Measurements from ENCODE around the gene TBC1D14. TPM values are rescaled to one million over a fixed set of nuclear protein-coding genes. Genes with fewer than 3 reads are reported as not detected.

TBC1D14 gene
- total RNA-seq, 1 donor = 39.4 TPM

GRCh38 chr4:7068279-7068842, 158.7 kb downstream of the TBC1D14 start:
- Histone ChIP-seq H3K79me2 (ENCODE audit: insufficient read depth, low read length) (peaks cover 43% of the 10 kb centered on the region), H3K27ac (ENCODE audit: low read depth, low read length) (peak overlapping the region; percentile 37), H3K36me3 (ENCODE audit: insufficient read depth, low read length) (peaks cover 15% of the 10 kb centered on the region), H3K4me1 (ENCODE audit: insufficient read depth, low read length) (peaks cover 8% of the 10 kb centered on the region), H3K4me3 (ENCODE audit: insufficient read depth, low read length) (peak overlapping the region; percentile 91), H2AFZ (ENCODE audit: low read length) (peak overlapping the region; percentile 88), H4K20me1 (ENCODE audit: insufficient read depth, low read length) (peaks cover 27% of the 10 kb centered on the region), H3K4me2 (ENCODE audit: insufficient read depth, low read length) (peak overlapping the region; percentile 89), H3K9me3 (ENCODE audit: low read depth, low read length) (no peaks in the 10 kb centered on the region), H3K27me3 (ENCODE audit: insufficient read depth, low read length) (peaks cover 4% of the 10 kb centered on the region)
- DNase-seq (ENCODE audit: insufficient read length, low spot score, missing footprints) = no peak
- TF ChIP-seq, protein P1, sequence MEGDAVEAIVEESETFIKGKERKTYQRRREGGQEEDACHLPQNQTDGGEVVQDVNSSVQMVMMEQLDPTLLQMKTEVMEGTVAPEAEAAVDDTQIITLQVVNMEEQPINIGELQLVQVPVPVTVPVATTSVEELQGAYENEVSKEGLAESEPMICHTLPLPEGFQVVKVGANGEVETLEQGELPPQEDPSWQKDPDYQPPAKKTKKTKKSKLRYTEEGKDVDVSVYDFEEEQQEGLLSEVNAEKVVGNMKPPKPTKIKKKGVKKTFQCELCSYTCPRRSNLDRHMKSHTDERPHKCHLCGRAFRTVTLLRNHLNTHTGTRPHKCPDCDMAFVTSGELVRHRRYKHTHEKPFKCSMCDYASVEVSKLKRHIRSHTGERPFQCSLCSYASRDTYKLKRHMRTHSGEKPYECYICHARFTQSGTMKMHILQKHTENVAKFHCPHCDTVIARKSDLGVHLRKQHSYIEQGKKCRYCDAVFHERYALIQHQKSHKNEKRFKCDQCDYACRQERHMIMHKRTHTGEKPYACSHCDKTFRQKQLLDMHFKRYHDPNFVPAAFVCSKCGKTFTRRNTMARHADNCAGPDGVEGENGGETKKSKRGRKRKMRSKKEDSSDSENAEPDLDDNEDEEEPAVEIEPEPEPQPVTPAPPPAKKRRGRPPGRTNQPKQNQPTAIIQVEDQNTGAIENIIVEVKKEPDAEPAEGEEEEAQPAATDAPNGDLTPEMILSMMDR (IDR thresholded peaks at IDR 0.05; ENCODE audit: extremely low read depth, low read depth, low read length) = no peak

DNA sequence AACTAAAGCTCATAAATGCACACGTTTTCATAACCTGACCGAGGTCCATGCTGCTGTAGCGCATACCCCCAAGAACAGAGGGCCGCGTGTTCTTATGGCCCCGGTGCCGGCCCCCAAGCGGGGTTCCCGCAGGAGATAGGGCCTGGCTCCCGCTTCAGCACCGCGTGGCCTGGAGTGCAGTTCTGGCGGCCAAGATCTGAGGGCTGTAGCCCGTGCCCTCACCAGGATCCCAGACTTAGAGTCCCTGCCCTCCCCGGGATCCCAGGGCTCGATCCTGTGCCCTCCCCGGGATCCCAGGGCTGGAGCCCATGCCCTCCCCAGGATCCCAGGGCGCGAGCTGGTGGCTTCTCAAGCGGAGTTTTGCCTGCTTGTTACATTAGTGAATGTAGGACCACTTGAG, 159.3 kb downstream of the TBC1D14 start:
- TF ChIP-seq, protein P1 (IDR thresholded peaks at IDR 0.05; ENCODE audit: extremely low read depth, low read depth, low read length) = no peak
- H3K4me1 ChIP-seq (ENCODE audit: insufficient read depth, low read length) = peaks cover 8% of the 10 kb centered on the region
- peak overlapping the region; percentile 89 for H3K4me2 ChIP-seq (ENCODE audit: insufficient read depth, low read length)
- H3K79me2 ChIP-seq (ENCODE audit: insufficient read depth, low read length) = peaks cover 38% of the 10 kb centered on the region
- no peaks in the 10 kb centered on the region for H3K9me3 ChIP-seq (ENCODE audit: low read depth, low read length)
- H3K27me3 ChIP-seq (ENCODE audit: insufficient read depth, low read length) = peaks cover 4% of the 10 kb centered on the region
- peak; percentile 69 for DNase-seq (ENCODE audit: insufficient read length, low spot score, missing footprints)
- H2AFZ ChIP-seq (ENCODE audit: low read length) = peak overlapping the region; percentile 88
- peak overlapping the region; percentile 91 for H3K4me3 ChIP-seq (ENCODE audit: insufficient read depth, low read length)
- H3K27ac ChIP-seq (ENCODE audit: low read depth, low read length) = no peak overlapping the region
- H3K36me3 ChIP-seq (ENCODE audit: insufficient read depth, low read length) = peaks cover 9% of the 10 kb centered on the region
- H4K20me1 ChIP-seq (ENCODE audit: insufficient read depth, low read length) = peaks cover 26% of the 10 kb centered on the region

- H3K27ac ChIP-seq (ENCODE audit: low read depth, low read length) = no peak overlapping the region
- H3K79me2 ChIP-seq (ENCODE audit: insufficient read depth, low read length) = peaks cover 20% of the 10 kb centered on the region
- TF ChIP-seq, protein P1 (IDR thresholded peaks at IDR 0.05; ENCODE audit: extremely low read depth, low read depth, low read length) = peak; percentile 98
- no peak overlapping the region for H3K4me2 ChIP-seq (ENCODE audit: insufficient read depth, low read length)
- H3K36me3 ChIP-seq (ENCODE audit: insufficient read depth, low read length) = no peaks in the 10 kb centered on the region
- no peak overlapping the region for H3K4me3 ChIP-seq (ENCODE audit: insufficient read depth, low read length)
- H3K9me3 ChIP-seq (ENCODE audit: low read depth, low read length) = no peaks in the 10 kb centered on the region
- peaks cover 4% of the 10 kb centered on the region for H3K27me3 ChIP-seq (ENCODE audit: insufficient read depth, low read length)
- H2AFZ ChIP-seq (ENCODE audit: low read length) = no peak overlapping the region
- H4K20me1 ChIP-seq (ENCODE audit: insufficient read depth, low read length) = peaks cover 15% of the 10 kb centered on the region
- DNase-seq (ENCODE audit: insufficient read length, low spot score, missing footprints) = peak; percentile 94
- H3K4me1 ChIP-seq (ENCODE audit: insufficient read depth, low read length) = peaks cover 8% of the 10 kb centered on the region
Measured at GRCh38 chr4:7070729-7071511, 161.3 kb downstream of the TBC1D14 start.

- Histone ChIP-seq H4K20me1 (ENCODE audit: insufficient read depth, low read length) (peaks cover 5% of the 10 kb centered on the region), H3K36me3 (ENCODE audit: insufficient read depth, low read length) (no peaks in the 10 kb centered on the region), H3K9me3 (ENCODE audit: low read depth, low read length) (no peaks in the 10 kb centered on the region), H3K27me3 (ENCODE audit: insufficient read depth, low read length) (peaks cover 4% of the 10 kb centered on the region), H3K4me2 (ENCODE audit: insufficient read depth, low read length) (no peak overlapping the region), H2AFZ (ENCODE audit: low read length) (no peak overlapping the region), H3K27ac (ENCODE audit: low read depth, low read length) (no peak overlapping the region), H3K4me3 (ENCODE audit: insufficient read depth, low read length) (no peak overlapping the region), H3K79me2 (ENCODE audit: insufficient read depth, low read length) (no peaks in the 10 kb centered on the region), H3K4me1 (ENCODE audit: insufficient read depth, low read length) (no peaks in the 10 kb centered on the region)
- TF ChIP-seq, protein P1 (IDR thresholded peaks at IDR 0.05; ENCODE audit: extremely low read depth, low read depth, low read length) = no peak
- DNase-seq (ENCODE audit: insufficient read length, low spot score, missing footprints) = peak; percentile 41
Measured at GRCh38 chr4:7073059-7073458, 163.4 kb downstream of the TBC1D14 start.

Data from osteoblast (primary cell).